BJ (cell line): ENCODE data around the gene BRD4. TPM values are rescaled to one million over a fixed set of nuclear protein-coding genes. Genes with fewer than 3 reads are reported as not detected.

Source experiments
- CTCF ChIA-PET: fragments of 350-600 bp; formaldehyde crosslinking; extraction: SDS; loops from one replicate; lab custom pipeline; 2021; ENCODE audit warnings: antibody characterized with exemption, inconsistent platforms; lab: Yijun Ruan, JAX
- POLR2A ChIA-PET: fragments of 300-600 bp; sonication (Branson Sonifier 250); formaldehyde crosslinking; extraction: SDS; loops from one replicate; lab custom pipeline; 2021; ENCODE audit warnings: antibody characterized with exemption; lab: Charles Lee
- DNase-seq: peaks from one replicate; pipeline ENCODE4 v3.0.0-alpha.2; 2011; ENCODE audit warnings: low read depth
- H3K27me3 ChIP-seq: 2 replicates; pipeline ENCODE4 v1.6.0; 2011; ENCODE audit warnings: low read length; ENCODE audit not compliant: control insufficient read depth, insufficient read depth
- H3K36me3 ChIP-seq: 2 replicates; pipeline ENCODE4 v1.5.1; 2011; ENCODE audit warnings: low read length; ENCODE audit not compliant: control insufficient read depth, insufficient read depth
- H3K4me3 ChIP-seq: 2 replicates; pipeline ENCODE4 v1.5.1; 2011; ENCODE audit warnings: low read depth, mild to moderate bottlenecking, control low read depth, low read length
- CTCF ChIP-seq: IDR thresholded peaks from 2 replicates; pipeline ENCODE4 v1.5.1; 2011; ENCODE audit warnings: low read depth, mild to moderate bottlenecking, control low read depth, inconsistent platforms, low read length, moderate library complexity; ENCODE audit not compliant: insufficient read depth
- polyA plus RNA-seq: library from polyadenylated mRNA; depleted of rRNA; stranded (reverse); fragments of >200 nt; gene quantifications from 2 replicates; pipeline ENCODE4 v1.2.3, GENCODE V29; 2011

The BRD4 gene
- polyA plus RNA-seq, 1 experiment: 9.5 TPM

- CTCF ChIA-PET: interaction anchor here (0.8 kb wide), 1 partner anchor 46 kb away, joined by 3 read pairs; no protein-coding TSS in a partner anchor
- TF ChIP-seq CTCF: no peak
Measured at GRCh38 chr19:15373644-15374043, 41.3 kb upstream of the BRD4 start.

DNA sequence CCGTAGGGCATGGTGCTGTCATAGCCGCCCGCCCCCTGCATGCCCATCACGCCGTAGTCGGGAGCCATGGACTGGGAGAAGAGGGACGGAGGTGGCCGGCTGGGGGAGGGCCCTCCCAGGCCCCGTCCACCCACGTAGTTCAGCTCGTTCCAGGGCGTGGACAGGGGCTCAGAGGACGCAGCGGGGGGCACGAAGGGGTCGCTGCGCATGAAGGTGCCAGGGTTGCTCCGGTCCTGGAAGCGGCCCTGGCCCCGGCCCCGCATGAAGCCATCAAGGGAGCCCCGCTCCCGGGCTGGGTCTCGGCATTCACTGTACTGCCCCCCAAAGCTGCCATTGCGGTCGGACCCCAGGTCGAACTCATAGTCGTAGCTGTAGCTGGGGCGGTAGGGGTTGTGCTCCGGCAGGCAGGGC lies 40.6 kb upstream of the BRD4 start:
- CTCF ChIA-PET: interaction anchor here (0.8 kb wide), 1 partner anchor 47 kb away, joined by 3 read pairs; no protein-coding TSS in a partner anchor
- Histone ChIP-seq H3K4me3 (no peak overlapping the region), H3K27me3 (no peaks in the 10 kb centered on the region), H3K36me3 (peaks cover 48% of the 10 kb centered on the region)
- no peak for TF ChIP-seq CTCF
- POLR2A ChIA-PET: no interaction called here
- DNase-seq: no peak

More at GRCh38 chr19:15373644-15374043, 41.3 kb upstream of the BRD4 start:
- POLR2A ChIA-PET: no interaction called here
- H3K27me3 ChIP-seq: no peaks in the 10 kb centered on the region
- no peak overlapping the region for H3K4me3 ChIP-seq
- DNase-seq: no peak
- peaks cover 41% of the 10 kb centered on the region for H3K36me3 ChIP-seq

DNA sequence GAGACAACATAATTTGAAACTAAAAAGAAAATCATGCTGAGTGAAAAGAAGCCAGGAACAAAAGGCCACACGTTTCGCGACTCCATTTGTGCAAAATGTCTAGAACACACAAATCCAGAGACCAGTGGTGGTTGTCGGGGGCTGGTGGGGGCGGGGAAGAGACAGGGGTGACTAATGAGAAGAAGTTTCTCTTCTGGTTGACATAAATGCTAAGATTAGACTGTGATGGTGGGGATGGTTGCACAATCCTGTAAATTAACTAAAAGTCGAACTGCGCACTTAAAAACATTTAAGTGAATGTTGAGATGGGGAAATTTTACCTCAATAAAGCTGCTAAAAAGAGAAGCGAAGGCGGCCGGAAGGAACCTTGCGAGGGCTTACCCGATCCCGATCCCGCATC lies 40.1 kb upstream of the BRD4 start:
- ChIA-PET POLR2A (no interaction called here), CTCF (interaction anchor here (0.9 kb wide), 1 partner anchor 107 kb away, joined by 3 read pairs; no protein-coding TSS in a partner anchor)
- no peaks in the 10 kb centered on the region for H3K27me3 ChIP-seq
- DNase-seq: no peak
- TF ChIP-seq CTCF: no peak
- peaks cover 52% of the 10 kb centered on the region for H3K36me3 ChIP-seq
- no peak overlapping the region for H3K4me3 ChIP-seq

- no peak overlapping the region for H3K4me3 ChIP-seq
- CTCF ChIA-PET: interaction anchor here (0.9 kb wide), 1 partner anchor 106 kb away, joined by 3 read pairs; no protein-coding TSS in a partner anchor
- POLR2A ChIA-PET: interaction anchor here (0.5 kb wide), 1 partner anchor 177 kb away, joined by 9 read pairs; no protein-coding TSS in a partner anchor
- H3K27me3 ChIP-seq: no peaks in the 10 kb centered on the region
- H3K36me3 ChIP-seq: peaks cover 55% of the 10 kb centered on the region
- no peak for DNase-seq
- no peak for TF ChIP-seq CTCF
Measured at GRCh38 chr19:15371786-15372380, 39.5 kb upstream of the BRD4 start.

- H3K4me3 ChIP-seq: no peak overlapping the region
- no peak for DNase-seq
- TF ChIP-seq CTCF: no peak
- CTCF ChIA-PET: no interaction called here
- H3K27me3 ChIP-seq: no peaks in the 10 kb centered on the region
- peaks cover 55% of the 10 kb centered on the region for H3K36me3 ChIP-seq
- POLR2A ChIA-PET: interaction anchor here (0.5 kb wide), 1 partner anchor 176 kb away, joined by 9 read pairs; no protein-coding TSS in a partner anchor
Measured at GRCh38 chr19:15371119-15371518, 38.8 kb upstream of the BRD4 start.
